GM21786 (cell line): Measurements from ENCODE around the gene CNOT6.

Experiments
- ATAC-seq: cut with Tn5 transposase; IDR thresholded peaks from one replicate; pipeline ENCODE4 v1.9.1; 2021; ENCODE audit not compliant: unreplicated experiment

The CNOT6 gene

GRCh38 chr5:180558232-180558631 is 64.1 kb downstream of the CNOT6 start:
- no peak for ATAC-seq

- ATAC-seq, result no peak
Measured at GRCh38 chr5:180563994-180564393, 69.8 kb downstream of the CNOT6 start.

- ATAC-seq, result no peak
Measured at GRCh38 chr5:180568914-180569313, 74.7 kb downstream of the CNOT6 start.

GRCh38 chr5:180575571-180575970 is 81.4 kb downstream of the CNOT6 start:
- ATAC-seq, result no peak

GRCh38 chr5:180580681-180581080 is 86.5 kb downstream of the CNOT6 start:
- ATAC-seq, result no peak

- no peak for ATAC-seq
Measured at GRCh38 chr5:180583738-180584137, 89.6 kb downstream of the CNOT6 start.

GRCh38 chr5:180586204-180586603 is 92.0 kb downstream of the CNOT6 start:
- no peak for ATAC-seq

- no peak for ATAC-seq
Measured at GRCh38 chr5:180586870-180587269, 92.7 kb downstream of the CNOT6 start.

GRCh38 chr5:180589771-180590542 is 95.8 kb downstream of the CNOT6 start:
- ATAC-seq, result no peak

DNA sequence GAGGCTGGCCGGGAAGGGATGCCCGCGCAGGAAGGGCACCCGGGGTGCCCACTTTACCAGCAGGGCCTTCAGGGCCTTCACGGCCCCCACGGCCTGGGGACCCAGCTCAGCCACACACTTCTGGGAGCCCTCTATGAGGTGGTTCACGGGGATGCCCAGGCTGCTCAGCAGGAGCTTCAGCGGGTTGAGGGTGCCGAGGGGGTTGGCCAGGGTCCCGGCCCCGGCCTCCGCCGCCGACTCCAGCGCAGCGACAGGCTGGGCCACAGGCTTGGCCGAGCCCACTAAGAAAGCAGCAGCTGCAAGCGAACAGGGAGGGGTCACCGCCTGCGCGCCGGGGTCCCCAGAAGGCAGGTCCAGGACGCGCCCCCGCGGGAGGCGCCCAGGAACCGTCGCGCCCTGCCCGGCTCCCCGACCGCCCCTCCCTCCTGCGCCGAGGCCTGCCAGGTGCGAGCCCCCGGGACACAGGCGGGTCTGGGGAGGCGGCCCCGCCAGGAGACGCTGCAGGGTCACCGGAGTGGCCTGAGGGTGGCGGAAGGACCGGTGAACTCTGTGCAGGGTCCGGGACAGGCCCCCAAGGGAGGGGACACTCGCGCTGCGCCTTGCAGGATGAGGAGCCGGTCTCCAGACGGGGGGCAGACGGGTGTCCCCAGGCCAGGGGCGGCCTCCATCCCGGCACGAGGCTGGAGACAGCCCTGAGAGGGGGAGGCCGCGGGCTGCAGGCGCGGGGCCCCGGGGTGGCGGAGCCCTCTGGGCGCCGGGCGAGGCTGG is 96.5 kb downstream of the CNOT6 start:
- no peak for ATAC-seq

- ATAC-seq, result no peak
Measured at GRCh38 chr5:180591311-180591887, 97.2 kb downstream of the CNOT6 start, which contains the start of gene SCGB3A1. Gene SCGB3A1 (minus strand): TSS chr5:180591499. CDS start chr5:180591462, 37 bp downstream.

DNA sequence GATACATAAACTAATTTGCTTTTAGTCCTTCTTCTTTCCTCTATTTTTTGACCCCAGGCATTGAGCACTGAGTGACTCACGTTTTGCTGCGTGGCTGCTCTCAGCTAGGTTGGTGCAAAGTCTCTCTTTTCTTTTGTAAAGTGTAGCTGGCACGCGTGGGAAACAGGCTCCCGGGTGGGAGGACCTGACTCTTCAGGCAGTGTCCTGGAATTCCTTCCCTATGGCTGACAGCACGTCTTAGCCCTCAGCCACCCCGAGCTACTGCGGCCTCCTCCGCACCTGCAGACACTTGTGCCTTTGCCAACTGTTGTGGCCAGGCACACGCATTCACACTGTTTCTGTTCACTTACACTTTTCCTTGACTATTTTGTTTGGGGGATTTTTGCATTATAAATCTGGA is 98.0 kb downstream of the CNOT6 start:
- ATAC-seq, result no peak

GRCh38 chr5:180593446-180594206 is 99.4 kb downstream of the CNOT6 start:
- no peak for ATAC-seq

GRCh38 chr5:180594311-180595045 is 100.3 kb downstream of the CNOT6 start:
- no peak for ATAC-seq

DNA sequence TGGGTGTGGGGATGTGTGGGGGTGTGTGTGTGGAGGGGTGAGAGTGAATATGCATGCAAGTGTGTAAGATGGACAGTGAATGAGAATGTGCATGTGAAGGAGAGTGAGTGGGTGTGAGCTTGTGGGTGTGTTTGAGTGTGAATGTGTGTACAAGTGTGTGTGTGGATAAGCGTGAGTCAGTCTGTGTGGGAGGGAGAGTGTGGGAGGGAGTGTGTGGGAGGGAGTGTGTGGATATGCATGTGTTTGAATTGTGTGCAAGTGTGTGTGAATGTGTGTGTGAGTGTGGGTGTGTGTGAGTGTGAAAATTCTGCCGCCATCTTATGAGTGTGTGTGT is 100.8 kb downstream of the CNOT6 start:
- no peak for ATAC-seq

- no peak for ATAC-seq
Measured at GRCh38 chr5:180595381-180596114, 101.4 kb downstream of the CNOT6 start.

- no peak for ATAC-seq
Measured at GRCh38 chr5:180596115-180596667, 102.0 kb downstream of the CNOT6 start.

DNA sequence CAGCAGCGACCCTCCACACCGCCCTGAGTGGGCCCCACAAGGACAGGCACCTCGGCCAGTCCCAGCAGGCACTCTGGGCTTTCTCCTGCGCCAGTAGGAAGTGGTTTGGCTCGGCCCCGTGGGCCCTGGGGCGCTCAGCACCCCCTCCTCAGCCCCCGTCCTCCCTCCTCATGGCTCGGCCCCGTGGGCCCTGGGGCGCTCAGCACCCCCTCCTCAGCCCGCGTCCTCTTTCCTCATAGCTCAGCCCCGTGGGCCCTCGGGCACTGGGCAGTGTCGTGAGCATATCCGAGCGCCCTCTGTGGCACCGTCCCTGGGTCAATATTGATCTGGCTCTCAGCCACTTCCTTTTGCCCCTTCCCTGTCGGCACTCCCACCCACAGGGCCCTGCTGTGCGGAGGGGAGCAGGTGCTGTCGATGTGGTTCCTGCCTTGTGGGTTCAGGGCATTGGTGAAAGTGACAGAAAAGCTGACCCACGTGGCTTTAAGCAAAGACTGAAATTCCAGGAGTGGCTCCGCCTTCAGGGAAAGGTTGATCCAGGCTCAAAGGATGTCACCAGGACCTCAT is 102.6 kb downstream of the CNOT6 start:
- ATAC-seq, result no peak

DNA sequence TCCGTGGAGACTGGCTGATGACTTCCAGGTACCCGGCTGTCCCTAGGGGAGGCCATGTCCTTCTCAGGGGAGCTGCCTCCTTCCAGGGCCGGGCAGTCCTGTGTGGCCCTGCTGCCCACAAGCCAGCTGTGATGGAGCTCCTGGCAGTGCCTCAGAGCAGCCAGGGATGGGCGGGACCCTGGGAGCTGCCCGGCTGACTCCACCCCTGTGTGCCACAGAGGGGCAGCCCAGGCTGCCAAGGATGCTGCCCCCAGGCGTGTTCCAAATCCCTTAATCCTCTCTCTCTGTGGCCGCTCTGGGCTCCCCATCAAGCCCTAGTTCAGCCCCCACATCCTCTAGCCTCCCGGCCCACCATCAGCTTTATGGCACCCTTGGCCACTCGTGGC is 104.1 kb downstream of the CNOT6 start:
- no peak for ATAC-seq
